Measurements from ENCODE around the gene TSEN15. TPM values are rescaled to one million over a fixed set of nuclear protein-coding genes. Genes with fewer than 3 reads are reported as not detected.

TSEN15 gene
- total RNA-seq = 30.0 and 30.9 TPM in 2 replicates

DNA sequence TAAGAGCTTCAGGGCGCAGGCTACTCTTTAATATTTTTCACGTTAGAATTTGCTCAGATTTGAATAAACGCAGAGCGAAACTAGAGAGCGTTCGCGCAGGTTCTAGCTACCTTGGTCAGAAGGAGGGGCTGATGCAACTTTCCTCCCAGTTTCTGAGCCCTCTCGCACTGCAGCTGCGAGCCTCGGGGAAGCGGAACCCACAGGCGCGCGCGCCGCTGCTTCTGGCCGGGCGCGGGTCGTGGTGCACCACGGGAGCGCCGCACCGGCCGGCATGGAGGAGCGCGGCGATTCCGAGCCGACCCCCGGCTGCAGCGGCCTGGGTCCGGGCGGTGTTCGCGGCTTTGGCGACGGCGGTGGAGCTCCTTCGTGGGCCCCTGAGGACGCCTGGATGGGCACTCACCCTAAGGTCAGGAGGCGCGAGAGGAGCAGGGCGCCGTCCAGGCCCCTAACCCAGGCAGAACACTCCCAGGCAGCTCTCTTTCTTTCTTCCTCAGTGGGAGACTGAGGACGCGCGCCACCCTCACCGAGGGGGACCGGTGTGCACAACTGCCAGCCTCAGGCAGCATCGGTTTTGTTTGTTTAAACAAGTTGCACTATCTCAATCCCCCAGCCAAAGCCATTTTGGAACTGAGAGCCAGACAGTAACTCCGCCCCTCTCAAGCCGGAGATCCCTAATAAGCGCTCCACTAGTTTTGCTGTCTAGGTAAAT lies at the start of gene TSEN15:
Gene TSEN15, plus strand, starts transcription at position 246 of the 709 bp plus-strand sequence. Its CDS starts 26 bp downstream, at position 272.
- DNase-seq (ENCODE audit: low read depth, low spot score) = peak; percentile 10

DNA sequence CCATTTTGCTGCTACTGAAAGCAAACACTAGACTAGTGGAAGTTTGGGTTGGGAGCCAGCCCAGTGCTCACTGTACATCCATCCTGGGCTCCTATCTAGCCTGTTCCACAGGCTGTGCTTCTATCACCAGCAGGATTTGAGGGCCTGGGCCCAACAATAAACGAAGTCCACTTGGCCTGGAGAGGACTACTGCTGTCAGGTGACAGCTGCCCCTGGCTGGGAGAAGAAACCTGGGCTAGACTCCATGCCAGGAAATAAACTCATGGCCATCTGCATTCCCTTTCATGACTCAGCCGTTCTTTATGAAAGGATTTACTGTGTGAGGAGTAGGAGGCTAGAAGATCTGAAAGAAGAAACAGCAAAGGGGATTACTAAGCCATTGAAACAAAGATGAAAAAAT lies 49.5 kb upstream of the TSEN15 start:
- DNase-seq (ENCODE audit: low read depth, low spot score) = peak; percentile 51

- DNase-seq (ENCODE audit: low read depth, low spot score) = no peak
Measured at GRCh38 chr1:184004935-184005334, 46.6 kb upstream of the TSEN15 start.

- no peak for DNase-seq (ENCODE audit: low read depth, low spot score)
Measured at GRCh38 chr1:184005506-184005905, 46.0 kb upstream of the TSEN15 start.

GRCh38 chr1:184010788-184011187 lies 40.7 kb upstream of the TSEN15 start:
- DNase-seq (ENCODE audit: low read depth, low spot score) = no peak

GRCh38 chr1:184012187-184012586 lies 39.3 kb upstream of the TSEN15 start:
- DNase-seq (ENCODE audit: low read depth, low spot score) = no peak

DNA sequence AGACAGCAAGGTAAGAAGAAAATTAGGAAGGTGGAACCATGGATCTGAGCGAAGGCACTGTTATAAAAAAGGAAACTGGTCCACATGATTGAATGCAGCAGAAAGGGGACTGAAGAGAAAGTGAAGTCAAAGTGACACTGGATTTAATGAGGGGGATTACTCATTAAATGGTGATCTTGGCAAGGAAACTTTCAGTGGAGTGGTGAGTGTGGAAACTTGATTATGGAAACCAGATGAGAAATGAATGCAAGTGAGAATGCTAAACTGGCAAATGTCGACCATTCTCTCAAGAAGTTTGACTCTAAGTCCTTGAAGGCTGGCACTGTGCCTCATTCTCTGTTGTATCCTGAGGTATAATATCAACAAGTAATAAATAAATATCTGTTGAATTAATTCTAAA lies 37.3 kb upstream of the TSEN15 start:
- no peak for DNase-seq (ENCODE audit: low read depth, low spot score)

GRCh38 chr1:184016169-184016568 lies 35.4 kb upstream of the TSEN15 start:
- DNase-seq (ENCODE audit: low read depth, low spot score) = no peak

DNA sequence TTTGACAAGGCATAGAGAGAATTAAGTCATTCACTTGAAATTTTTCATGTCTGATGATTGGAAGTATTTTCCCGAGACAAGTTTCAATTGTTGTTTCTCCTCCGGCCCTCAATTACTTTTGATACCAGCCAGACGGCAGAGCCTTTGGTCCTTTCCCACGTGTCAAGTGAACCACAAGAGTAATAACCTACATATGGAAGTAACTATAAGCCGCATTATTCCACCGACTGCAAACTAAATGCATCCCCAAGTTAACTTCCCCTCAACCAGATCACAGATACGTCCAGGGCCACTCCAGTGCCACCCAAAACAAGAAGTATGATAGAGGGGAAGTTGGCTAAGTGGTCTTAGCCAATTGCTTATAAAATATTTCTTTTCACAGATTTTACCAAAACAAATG lies 34.2 kb upstream of the TSEN15 start:
- DNase-seq (ENCODE audit: low read depth, low spot score) = no peak

GRCh38 chr1:184018622-184019021 lies 32.9 kb upstream of the TSEN15 start:
- no peak for DNase-seq (ENCODE audit: low read depth, low spot score)

DNA sequence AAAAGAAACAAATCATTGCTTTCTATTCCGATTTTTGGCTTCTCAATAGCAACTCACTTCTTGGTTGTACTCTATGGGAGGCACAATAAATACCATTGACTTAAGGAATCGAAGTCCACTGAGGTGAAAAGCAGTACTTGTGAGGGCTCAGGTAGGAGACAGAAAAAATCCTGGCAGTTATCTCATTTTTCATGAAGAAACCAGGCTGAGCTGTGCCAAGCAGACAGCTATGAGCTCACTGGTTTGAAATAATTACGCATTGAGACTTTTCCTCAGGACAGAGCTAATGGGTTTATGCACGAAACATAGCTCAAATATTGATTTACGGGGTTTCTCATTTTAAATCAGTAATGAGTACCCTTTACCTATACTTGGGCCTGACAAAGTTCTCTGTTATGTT lies 32.5 kb upstream of the TSEN15 start:
- DNase-seq (ENCODE audit: low read depth, low spot score) = no peak

- DNase-seq (ENCODE audit: low read depth, low spot score) = no peak
Measured at GRCh38 chr1:184019506-184019905, 32.0 kb upstream of the TSEN15 start.

- DNase-seq (ENCODE audit: low read depth, low spot score) = no peak
Measured at GRCh38 chr1:184020328-184020727, 31.2 kb upstream of the TSEN15 start.

DNA sequence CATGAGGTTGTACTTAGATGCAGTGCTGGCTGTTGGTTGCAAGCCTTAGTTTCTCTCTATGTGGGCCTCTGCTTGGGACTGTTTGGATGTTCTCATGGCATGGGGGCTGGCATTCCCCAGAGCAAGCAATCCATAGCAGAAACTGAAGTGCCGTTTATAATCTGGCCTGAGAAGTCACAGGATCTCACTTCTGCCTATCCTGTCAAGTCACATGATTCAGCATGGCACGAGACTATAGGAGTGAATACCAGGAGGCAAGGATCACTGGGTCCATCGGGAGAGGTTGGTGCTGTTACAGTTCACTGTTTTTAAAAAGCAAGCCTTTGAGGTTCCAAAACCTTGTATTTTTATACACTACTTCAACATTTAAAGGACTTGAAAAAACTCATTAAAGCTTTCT lies 30.7 kb upstream of the TSEN15 start:
- DNase-seq (ENCODE audit: low read depth, low spot score) = no peak

DNA sequence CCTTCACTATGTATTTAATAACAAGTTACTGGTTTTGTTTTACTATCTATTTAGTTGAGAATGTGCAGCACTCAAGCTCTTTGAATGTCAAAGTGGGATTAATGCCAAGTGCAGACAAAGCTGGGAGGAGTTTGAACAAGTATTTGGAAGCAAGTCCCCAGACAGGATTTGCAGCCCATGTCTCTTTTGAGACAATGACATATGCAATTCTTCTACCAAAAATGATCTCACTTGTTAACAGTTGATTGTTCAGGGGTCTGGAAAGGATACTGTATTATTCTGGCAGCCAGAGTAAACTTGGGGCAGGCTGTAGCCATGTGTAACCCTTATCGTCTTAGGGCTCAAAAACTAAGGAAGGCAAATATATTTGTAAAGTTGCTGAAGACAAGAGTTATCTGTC lies 29.8 kb upstream of the TSEN15 start:
- DNase-seq (ENCODE audit: low read depth, low spot score) = no peak

DNA sequence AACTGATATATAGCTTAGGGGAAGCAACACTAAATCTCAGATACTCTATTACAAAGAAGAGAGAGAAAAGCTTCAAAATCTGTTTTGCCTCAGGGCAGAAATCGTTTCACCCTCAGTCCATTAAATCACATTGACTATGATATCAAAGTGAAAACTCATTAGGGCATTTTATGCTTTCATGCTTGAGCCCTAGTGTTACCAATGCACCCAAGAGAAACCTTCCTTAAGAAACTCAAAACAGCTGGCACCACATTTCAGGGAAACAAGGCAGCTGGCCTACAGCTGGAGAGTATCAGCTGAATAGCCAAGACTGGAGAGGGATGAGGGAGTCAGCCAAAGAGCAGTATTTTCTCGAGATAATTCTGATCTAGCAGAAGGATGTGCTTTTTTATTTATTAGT lies 28.9 kb upstream of the TSEN15 start:
- DNase-seq (ENCODE audit: low read depth, low spot score) = no peak

- DNase-seq (ENCODE audit: low read depth, low spot score) = no peak
Measured at GRCh38 chr1:184023171-184023570, 28.4 kb upstream of the TSEN15 start.

DNA sequence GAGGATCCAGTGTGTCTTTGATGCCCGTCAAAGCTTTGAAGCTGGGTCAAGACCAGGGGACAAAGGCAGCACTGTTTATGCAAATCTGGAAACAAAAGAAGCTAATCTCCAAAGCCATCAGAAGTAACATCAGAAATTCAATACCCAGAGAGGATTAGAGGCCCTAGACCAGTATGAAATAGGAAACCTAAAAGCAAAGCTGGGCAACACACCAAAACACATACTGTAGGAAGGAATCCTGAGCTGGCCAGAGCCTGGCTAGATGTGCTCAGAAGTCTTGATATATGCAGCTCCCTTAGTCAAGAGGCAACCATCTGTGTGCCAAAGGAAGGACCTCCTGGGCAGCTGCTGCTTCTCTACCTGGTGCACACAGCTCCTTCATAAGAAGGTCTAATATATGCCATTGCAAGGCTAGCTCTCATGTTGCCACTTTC lies 26.3 kb upstream of the TSEN15 start:
- no peak for DNase-seq (ENCODE audit: low read depth, low spot score)

DNA sequence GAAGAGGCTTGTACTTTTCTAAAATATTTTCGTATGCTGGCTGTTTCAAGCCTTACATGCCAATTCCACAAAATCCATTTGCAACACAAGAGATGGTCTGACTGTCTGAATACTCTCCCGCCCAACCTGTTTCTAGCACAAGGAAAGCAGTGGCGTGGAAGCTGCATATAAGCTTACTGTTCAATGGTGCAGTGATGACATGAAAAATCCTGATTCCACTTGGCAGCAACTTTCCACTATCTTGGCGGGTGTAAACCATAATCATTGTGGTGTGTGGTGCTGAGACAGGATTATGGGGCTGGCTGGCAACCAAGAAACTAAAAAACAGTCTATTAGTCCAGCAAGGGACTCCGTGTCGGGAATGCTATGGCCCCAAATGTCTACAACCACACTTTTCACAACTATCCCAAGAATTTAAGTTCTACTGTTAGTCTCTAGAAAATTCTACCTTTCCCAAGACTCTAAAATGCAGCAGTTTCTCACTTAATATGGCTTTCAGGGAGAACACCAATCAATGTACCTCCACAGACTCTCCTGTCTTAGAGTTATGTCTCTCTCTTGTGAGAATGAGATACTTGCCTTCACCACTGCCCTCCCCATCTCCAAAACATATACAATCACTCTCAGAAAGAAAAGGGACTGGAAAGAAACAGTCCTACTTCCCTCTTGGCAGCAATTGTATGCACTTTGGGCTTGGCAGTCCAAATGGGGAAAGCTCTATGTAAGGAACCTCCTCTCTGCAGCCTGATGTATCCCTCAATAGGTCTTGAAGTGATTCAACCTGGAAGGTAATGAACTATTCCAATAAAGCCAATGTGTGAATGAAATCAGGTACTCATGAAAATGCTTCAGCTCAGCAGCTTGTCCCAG lies 23.5 kb upstream of the TSEN15 start:
- DNase-seq (ENCODE audit: low read depth, low spot score) = no peak

DNA sequence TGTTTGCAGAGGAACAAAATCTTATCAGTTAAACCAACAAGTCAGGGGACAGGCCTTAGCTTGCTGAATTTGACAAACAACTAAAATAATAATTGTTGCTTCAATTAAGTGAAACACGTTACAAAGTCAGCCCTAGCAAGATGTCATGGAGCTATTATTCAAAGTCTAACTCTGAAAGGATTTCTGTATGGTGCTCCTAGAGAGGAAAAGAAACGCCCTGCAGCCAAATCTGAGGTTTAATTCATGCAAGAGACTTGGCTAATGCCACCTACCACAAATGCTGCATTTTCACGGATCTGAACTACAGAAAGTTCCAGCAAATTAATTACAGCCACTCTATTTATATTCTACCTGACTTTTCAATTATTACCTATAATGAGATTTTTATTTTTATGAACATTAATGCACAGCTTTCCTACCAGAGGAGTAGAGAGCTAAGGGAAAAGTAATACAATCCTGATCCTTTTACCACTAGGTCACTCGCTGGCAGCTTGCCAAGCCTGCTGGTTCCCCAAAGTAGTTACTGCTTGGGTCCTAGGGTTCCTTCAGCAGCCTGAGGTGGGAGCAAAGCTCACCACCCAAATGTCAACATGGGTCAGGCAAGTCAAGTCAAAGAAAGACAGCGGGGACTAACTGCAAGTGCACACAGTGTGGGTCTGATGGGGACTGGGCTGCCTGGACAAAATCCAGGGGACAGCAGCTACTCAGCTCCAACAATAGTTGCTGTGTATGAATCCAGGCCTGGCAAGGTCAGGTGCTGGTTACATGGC lies 22.5 kb upstream of the TSEN15 start:
- no peak for DNase-seq (ENCODE audit: low read depth, low spot score)

- DNase-seq (ENCODE audit: low read depth, low spot score) = no peak
Measured at GRCh38 chr1:184030433-184031091, 21.0 kb upstream of the TSEN15 start.

- no peak for DNase-seq (ENCODE audit: low read depth, low spot score)
Measured at GRCh38 chr1:184031092-184031408, 20.5 kb upstream of the TSEN15 start.
